Astrocyte of the hippocampus (primary cell): ENCODE measurements around the gene USP26.
"Not testable (repeated sequence)": the region's sequence is repeated elsewhere in the genome, so short reads cannot be mapped to it uniquely, and the experiment has no call there.

Source experiments
- DNase-seq: peaks from one replicate; pipeline ENCODE4 v3.0.0; 2011; ENCODE audit warnings: low read depth, low spot score

USP26 gene

GRCh38 chrX:133042260-133042659, 54.6 kb downstream of the USP26 start:
- DNase-seq, result no peak

GRCh38 chrX:133033010-133033409, 63.9 kb downstream of the USP26 start:
- DNase-seq, result no peak

- no peak for DNase-seq
These were observed 78.7 kb downstream of the USP26 start for GRCh38 chrX:133018229-133018628.

GRCh38 chrX:133007458-133007857, 89.5 kb downstream of the USP26 start:
- no peak for DNase-seq

GRCh38 chrX:133005616-133006015, 91.3 kb downstream of the USP26 start:
- DNase-seq, result no peak

- peak; percentile 36 for DNase-seq
These were observed 91.9 kb downstream of the USP26 start for GRCh38 chrX:133005042-133005441.

GRCh38 chrX:132999209-132999608, 97.7 kb downstream of the USP26 start:
- DNase-seq, result no peak

- DNase-seq, result no peak
These were observed 106.1 kb downstream of the USP26 start for GRCh38 chrX:132990835-132991234.

GRCh38 chrX:132986556-132986955, 110.4 kb downstream of the USP26 start:
- no peak for DNase-seq

GRCh38 chrX:132984058-132984650, 112.8 kb downstream of the USP26 start:
- no peak for DNase-seq

GRCh38 chrX:132983496-132983895, 113.4 kb downstream of the USP26 start:
- no peak for DNase-seq

- not testable (repeated sequence) for DNase-seq
These were observed 116.9 kb downstream of the USP26 start for GRCh38 chrX:132980035-132980434.
